Measurements from ENCODE around the gene MMP13.
"Not testable (repeated sequence)": the region's sequence is repeated elsewhere in the genome, so short reads cannot be mapped to it uniquely, and the experiment has no call there.

Gene MMP13

DNA sequence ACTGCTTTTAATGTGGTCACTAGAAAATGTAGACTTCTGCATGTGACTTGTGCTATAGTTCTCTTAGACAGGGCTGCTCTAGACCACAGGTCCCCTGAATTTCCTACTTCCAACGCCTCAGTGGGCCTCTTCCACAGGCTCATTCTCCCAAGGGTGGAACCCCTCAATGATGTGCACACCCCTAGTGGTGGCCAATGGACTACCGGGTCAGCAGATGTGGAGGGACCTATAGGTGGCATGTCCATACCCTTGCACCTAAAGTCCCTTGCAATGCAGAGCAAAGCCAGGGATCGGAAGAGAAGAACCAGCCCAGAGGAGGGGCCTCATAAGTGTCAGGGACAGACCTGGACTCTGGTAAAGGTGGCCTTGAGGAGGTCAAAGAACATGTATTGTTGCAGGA lies 20.0 kb downstream of the MMP13 start:
- no peak for DNase-seq (ENCODE audit: low read depth)

DNA sequence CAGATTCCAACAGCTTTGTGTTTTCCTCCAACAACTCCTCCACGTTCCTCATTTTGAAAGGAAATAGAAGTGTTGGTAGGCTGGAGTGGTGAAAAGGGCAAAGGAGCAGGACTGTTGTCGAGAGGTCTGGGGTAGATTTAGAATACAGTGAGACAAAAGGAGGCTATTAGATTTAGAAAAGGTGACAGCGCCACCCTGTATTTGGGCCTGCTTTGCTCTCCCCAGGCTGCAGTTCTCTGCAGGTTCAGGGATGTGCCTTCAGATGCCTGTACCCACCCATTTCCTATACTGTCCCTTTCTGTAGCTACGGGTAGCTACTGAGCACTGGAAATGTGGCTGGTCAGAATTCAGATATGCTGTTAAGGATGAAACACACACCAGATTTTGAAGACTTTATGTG lies 20.8 kb downstream of the MMP13 start:
- DNase-seq (ENCODE audit: low read depth): no peak

DNA sequence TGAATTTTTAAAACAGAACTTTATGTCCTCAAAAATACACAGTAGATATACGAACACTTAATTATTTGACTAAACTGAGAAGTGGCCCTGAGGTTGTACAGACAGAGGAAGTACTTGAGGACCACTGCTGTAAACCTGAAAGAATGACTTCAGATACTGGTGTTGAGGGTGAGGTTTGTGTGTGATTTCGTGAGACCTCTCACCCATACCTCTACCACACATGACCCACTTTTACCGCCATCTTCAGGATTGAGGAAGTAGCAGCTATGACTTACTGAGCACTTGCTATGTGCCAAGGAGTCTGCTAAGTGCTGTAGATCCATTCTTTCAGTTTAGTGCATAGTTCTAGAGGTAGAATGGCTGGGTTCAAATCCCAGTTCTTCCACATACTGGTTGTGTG lies 21.9 kb downstream of the MMP13 start:
- no peak for DNase-seq (ENCODE audit: low read depth)

DNA sequence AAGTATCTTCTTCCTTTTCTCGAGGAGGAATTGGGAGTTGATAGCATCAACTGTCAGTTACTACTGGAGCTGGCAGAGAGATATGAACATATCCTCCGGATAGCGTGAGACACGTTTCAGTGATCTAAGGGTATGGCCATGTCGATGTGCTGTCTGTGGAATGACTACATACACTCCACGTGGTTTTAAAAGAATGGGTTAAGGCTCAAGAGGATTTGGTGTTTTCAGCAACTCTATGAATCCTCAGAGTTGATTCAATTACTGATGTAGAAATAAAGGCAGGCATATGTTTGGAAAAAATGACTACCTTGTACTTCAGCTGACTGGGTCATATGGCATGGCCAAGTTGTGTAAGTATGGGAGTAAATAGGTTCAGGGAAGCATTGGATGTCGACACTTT lies 22.9 kb downstream of the MMP13 start:
- DNase-seq (ENCODE audit: low read depth): no peak

DNA sequence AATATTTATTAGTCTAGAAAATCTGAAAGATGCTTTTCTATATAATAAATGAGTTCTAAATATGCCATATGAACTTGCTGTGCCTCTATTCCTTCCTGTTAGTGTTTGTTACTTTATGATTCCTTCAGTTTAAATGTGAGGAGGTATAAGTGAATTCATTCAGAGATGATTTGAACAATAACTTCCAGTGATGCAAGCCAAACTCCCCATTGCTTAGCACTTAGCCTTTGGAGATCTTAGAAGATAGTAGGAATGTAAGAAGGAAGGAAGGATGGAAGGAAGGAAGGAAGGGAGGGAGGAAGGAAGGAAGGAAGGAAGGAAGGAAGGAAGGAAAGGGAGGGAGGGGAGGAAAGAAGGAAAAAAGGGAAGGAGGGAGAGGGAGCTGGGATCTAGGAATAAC lies 25.1 kb downstream of the MMP13 start:
- no peak for DNase-seq (ENCODE audit: low read depth)

DNA sequence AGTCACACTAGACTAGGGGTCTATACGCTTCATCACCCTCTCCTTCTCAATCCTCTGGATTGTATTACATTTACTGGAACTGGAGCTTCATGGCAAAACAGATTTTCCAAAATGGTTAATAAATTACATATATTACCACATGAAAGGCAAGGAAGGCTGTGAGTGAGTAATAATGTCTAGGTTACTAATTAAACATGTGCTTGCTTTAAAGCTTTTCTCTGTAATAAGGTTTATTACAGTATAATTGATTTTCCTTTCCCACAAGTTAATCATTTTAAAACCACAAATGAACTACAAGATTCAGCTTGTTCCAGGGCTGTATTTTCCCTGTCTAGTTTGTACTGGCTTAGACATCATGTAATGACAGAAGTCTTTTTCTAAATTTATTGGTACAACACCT lies 25.6 kb downstream of the MMP13 start:
- no peak for DNase-seq (ENCODE audit: low read depth)

DNA sequence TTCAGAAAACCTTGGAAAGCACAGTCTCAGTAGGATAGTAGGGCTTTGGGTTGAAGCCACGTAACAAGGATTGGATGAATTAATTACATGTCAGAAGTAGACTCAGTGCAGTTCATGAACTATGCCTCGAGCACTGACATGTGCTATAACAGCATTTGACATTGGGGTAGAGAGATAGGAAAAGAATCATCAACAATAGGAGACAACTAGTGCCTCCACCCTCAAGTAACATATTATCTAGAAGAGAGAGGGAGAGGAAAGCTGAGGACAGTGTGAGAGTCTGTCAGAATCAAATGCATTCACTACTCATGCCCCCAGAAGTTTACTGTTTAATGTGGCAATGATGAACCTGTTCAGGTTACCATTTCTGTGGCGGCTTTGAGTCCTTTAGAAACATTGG lies 26.4 kb downstream of the MMP13 start:
- no peak for DNase-seq (ENCODE audit: low read depth)

DNA sequence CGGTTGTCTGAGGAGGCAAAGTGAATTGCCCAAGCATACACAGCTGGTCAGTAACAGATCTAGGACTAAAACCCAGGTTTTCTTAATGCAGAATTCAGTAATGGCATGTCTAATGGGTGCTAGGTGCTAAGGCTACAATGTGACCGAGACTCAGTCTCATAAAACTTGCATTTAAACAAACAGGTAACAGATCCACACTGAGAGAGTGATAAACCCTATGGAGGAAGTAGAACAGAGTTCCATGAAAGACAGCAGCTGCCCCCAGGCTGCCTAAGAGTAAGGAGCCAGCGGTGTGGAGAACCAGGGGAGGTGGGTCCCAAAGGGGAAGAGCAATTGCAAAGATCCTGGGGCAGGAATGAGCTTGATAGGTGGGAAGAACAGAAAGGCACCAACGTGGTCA lies 27.3 kb downstream of the MMP13 start:
- DNase-seq (ENCODE audit: low read depth): no peak

DNA sequence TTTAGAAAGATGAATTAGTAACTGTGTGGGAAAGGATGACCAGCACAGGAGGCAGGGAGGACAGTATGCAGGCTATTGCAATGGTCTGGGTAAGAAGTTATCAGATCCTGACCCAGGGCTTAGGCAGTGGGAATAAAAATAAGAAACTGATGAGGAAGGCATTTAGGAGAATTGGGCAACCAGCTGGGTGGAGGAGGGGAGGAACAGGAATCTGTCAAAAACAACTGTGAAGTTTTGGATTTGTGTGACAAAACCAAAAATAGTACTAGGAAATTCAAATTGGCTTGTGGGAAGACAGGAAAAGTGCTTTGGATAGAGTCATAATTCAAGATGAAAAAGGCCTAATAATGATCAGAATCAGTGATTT lies 27.9 kb downstream of the MMP13 start:
- no peak for DNase-seq (ENCODE audit: low read depth)

DNA sequence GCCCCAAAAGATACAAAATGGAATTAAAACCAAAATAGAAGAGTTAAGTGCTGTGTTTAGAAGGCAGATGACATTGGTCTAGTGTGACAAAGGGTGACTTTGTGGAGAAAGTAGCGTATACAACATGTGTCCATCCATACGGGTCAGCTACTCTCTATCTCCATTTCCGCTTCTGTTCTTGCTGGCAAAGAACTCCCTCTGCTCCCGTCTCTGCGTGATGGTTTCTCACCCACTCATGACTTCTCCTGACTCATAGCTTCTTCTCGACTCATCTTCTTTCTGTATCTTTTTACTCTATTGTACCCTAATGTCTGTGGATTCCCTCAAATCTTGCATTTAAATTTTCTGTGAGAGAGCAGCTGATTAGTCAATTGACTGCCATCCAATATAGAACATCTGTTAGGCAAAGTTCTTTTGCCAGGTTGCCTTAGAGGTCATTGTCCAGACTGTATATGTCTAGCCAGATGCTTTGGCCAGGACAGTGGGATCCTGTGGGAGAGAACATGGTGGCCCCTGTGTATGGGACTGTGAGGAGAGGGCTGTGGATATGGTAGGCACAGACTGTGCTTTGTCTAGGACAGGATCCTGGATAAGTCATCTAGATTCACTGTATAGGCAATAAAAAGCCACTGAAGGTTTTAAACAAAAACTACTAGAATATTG lies 28.4 kb downstream of the MMP13 start:
- no peak for DNase-seq (ENCODE audit: low read depth)

DNA sequence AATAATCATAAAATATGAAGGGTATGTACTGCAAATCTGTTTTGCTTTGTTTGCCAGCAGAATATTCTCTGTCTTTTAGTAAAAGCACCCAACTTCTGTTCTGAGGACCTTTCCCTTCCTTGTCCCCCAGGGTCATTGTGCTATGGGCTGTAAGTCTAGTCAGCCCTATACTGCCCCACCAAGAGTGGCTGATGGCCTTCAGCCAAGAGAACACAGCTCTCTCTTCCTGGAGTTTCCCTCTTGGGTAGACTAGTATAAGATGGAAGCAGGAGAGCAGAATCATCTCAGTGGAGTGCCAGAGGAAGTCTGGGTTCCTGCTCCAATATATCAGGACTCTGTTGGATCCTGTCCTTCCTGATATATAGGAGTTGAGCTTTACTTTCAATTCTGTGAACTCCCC lies 29.0 kb downstream of the MMP13 start:
- no peak for DNase-seq (ENCODE audit: low read depth)

DNA sequence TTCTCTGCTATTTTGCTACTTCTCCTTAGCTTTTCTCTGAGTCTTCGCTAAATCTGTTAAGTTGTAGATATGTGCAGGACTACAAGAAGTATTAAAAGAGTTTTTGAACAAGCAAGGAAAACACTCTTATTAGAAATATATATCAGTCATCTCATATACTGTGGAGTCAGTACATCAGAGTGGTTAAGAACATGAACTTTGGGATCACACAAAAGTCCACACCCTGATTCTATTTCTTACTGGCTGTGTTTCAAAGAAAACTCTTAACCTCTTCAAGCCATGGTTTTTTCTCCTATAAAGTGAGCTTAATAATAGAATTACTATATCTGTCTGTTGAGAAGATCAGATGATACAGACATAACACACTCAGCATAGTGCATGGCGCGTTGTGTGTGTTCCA lies 29.5 kb downstream of the MMP13 start:
- DNase-seq (ENCODE audit: low read depth): no peak

DNA sequence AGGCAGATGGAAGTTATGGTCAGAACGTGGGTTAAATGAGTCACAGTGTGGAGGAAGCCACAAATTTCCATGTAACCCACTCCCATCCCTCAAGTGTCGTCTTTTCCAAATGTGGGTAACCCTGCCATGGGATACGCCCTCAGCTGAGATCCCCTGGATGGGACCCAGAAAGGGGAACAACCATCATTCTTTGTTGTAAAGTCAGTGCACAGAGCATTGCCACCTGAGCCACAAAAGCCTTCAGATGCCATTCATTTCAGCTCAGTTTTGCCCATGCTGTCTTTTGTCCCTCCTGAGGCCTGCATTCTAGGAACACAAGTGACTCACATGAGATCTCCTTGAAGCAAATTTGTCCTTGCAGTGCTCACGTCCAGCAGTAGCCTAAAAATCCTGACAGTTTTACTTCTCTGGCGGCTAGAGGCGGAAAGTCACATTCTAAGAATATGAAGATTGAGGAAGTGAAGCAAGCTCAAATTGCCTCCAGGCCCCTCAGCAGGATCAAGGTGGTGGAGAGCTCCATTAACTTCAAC lies 30.6 kb downstream of the MMP13 start:
- DNase-seq (ENCODE audit: low read depth): no peak

DNA sequence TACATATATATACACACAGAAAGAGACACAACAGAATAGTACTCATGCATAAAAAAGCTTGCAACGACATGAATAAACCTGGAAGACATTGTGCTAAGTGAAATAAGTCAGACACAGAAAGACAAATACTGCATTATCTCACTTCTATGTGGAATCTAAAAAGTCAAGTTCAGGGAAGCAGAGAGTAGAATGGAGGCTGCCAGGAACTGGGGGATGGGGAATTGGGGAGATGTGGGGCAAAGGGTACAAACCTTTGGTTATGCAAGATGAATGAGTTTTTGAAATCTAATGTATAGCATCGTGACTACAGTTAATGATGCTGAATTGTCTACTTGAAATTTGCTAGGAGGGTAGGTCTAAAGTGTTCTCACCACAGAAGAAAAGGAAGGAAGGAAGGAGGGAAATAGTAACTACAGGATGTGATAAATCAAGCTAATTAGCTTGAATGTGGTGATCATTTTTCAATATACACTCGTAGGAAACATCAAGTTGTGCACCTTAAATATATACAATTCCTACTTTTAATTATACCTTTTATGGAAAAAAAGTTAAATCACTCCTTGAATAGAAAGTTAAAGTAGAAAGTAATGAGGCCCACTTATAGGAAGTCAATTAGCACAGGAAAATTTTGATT lies 33.8 kb downstream of the MMP13 start:
- no peak for DNase-seq (ENCODE audit: low read depth)

DNA sequence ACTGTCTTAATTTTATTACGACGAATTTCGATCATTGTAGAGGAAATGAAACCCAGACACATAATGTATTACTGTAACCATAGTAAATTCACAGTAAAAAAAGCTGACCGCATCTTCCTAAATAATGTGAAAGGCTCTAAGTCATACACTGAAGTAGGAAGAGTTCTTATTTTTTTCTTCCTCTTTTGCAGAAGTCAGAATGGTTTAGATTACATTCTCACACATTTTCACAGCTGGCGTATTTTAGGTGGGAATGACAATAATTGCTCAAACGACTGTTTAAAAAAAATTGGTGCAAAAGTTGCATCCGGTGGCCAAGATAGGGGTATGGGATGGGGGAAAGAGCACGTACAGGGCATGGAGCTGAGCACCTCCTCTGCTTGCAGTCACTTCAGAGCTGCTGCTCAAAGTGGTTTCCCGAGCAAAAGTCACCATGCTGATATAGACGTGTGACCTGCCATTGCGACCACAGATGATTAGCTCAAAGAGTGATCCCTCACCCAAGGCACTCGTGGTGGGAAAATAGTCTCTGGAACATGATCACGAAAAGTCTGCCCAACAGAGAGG lies 35.3 kb downstream of the MMP13 start:
- DNase-seq (ENCODE audit: low read depth): no peak

DNA sequence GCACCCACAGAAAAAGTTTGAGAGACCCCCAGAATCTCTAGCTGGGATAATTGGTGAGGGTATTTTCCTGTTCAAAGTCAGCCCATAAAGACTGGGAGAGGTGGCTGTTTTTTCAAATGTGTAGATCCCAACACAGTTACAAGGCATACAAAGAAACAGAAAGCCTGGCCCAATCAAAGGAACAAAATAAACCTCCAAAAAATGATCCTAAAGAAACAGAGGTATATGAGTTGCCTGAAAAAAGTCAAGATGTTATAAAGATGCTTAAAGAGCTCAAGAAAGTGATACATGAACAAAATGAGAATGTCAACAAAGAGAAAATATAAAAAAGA lies 40.5 kb downstream of the MMP13 start:
- DNase-seq (ENCODE audit: low read depth): no peak

DNA sequence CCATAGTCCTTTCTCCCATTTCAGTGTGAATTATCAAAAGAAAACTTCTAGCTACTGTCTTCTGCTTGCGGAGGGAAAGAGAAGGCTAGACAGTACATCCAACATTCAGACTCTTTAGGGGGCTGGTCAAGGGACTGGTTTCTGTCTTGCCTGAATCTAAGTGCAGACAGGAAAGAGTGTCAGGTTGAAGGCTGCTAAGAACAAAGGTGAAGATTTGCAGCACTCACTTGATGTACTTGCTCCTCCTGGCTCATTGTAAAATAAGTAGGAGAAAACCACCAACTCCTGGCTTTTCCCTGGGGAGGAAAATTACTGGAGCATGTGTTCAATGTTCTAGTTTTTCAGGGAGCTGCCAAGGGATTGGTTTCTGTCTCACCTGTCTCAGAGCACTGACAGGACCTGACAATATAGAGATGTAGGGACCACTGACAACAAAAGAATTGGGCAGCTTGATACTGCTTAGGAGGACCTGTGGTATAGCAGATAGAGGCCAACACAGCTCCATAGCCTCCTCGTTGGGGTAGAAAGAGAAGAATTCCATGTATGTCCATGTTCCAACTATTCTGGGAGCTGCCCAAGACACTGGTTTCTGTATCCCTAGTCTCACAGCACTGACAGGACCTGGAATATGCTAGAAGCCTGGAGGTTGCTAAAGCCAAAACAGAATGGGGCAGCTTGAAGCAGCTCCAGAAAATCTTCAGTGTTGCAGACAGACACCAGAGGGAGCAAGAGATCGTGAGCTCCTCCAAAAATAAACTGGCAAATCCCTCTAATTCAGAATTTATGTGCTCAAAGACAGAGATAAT lies 41.1 kb downstream of the MMP13 start:
- DNase-seq (ENCODE audit: low read depth): no peak

DNA sequence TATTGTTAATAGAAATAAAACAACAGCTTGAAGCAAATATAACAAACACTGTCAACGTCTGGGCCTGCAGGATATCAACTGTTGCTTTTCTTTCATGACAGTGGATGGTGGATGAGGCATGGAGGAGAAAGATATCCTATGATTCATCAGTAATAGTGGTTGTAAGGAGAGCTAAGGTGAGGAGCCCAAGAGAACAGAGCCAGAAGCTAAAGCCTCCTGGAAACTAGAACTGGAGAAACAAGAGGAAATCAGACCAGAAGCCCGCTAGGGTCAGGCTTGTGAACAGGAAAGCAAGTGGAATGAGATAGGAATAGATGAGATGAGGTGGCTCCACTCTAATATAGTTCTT lies 43.1 kb downstream of the MMP13 start:
- DNase-seq (ENCODE audit: low read depth): no peak

DNA sequence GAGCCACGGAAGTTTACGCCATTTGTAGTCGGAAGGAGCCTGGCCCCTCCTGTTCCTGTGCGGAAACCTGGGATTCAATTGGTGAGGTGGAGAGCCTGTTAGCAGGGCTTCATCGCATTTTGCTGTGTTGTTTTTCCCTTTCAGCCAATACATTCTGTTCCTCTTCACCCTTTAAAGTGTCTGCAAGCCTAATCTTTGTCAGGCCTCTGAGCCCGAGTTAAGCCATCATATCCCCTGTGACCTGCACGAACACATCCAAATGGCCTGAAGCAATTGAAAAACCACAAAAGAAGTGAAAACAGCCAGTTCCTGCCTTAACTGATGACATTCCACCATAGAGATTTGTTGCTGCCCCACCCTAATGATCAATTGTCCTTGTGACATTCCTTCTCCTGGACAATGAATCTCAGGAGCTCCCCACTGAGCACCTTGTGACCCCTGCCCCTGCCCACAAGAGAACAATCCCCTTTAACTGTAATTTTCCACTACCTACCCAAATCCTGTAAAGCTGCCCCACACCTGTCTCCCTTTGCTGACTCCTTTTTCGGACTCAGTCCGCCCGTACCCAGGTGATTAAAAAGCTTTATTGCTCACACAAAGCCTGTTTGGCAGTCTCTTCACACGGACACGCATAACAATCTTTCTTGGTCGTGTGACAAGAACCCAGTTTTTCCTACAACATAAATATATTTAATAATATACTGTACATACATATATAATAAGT lies 43.6 kb downstream of the MMP13 start:
- DNase-seq (ENCODE audit: low read depth): no peak

DNA sequence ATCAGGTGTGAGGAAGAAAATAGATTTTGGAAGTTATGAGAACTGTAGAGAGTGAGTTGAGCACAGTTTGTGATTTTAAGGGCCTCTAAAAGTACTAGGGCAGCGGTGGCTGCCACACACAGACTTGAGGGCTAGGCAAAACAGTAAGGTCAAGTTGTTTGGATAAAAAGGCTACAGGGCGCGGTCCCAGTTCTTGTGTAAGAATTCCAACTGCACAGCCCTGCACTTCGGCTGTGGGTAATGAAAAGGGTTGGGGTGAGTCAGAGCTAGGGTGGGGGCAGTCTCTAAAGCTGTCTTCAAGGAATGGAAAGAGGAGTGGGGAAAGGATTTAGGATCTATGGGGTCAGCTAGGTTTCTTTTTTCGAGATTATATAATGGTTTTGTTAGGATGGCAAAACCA lies 49.7 kb downstream of the MMP13 start:
- not testable (repeated sequence) for DNase-seq (ENCODE audit: low read depth)

DNA sequence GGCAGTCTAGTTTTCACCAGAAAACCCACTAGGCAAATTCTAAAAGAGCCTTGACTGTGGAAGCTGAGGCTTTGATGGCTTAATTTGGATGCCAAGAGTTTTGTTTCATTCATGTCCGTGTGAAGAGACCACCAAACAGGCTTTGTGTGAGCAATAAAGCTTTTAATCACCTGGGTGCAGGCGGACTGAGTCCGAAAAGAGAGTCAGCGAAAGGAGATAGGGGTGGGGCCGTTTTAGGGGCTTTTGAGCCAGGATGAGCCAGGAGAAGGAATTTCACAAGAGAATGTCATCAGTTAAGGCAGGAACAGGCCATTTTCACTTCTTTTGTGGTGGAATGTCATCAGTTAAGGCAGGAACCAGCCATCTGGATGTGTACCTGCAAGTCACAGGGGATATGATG lies 51.6 kb downstream of the MMP13 start:
- DNase-seq (ENCODE audit: low read depth): not testable (repeated sequence)

DNA sequence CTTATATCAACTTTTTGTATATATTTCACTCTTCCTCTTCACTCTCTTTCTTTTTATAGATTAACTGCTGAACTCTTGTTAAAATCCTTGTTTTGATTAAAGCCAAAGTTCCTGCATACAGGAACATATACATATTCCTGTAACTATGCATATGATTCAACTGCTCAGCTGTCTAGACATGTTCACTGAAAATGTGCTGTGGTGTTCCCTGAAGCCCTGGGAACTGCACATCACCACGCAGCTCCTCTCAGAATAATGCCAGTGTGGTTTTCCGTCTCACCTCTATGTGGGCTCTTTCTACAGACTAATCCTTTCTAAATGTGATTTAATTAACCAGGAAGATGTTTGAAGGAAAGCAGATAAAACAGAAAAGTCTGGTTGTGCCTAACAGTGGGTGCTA lies 55.2 kb downstream of the MMP13 start:
- no peak for DNase-seq (ENCODE audit: low read depth)
